Caco-2 (cell line): ENCODE results near the gene GNB5. TPM values are rescaled to one million over a fixed set of nuclear protein-coding genes. Genes with fewer than 3 reads are reported as not detected.

Source experiments
- BruUV-seq: library from RNA; stranded (reverse); fragments of 400-500 nt; replicated peaks from 2 replicates; lab custom pipeline; 2021; lab: Mats Ljungman, UMichigan
- CTCF ChIA-PET: fragments of 300-600 bp; sonication (Branson Sonifier 250); formaldehyde crosslinking; loops from one replicate; lab custom pipeline; 2022; ENCODE audit warnings: antibody characterized with exemption; lab: Charles Lee
- POLR2A ChIA-PET: fragments of 300-600 bp; sonication (Branson Sonifier 250); formaldehyde crosslinking; loops from one replicate; lab custom pipeline; 2022; ENCODE audit warnings: antibody characterized with exemption; lab: Charles Lee
- DNase-seq, 2 experiments: peaks; one replicate each; pipeline versions ENCODE4 v3.0.0 to v3.0.0-alpha.2; 2020 to 2022
- H3K27me3 ChIP-seq: replicated peaks from 2 replicates; pipeline ENCODE4 v1.6.0; 2011; ENCODE audit warnings: low read length; ENCODE audit not compliant: control insufficient read depth, insufficient read depth
- H3K36me3 ChIP-seq: 2 replicates; pipeline ENCODE4 v1.5.1; 2011; ENCODE audit warnings: low read length; ENCODE audit not compliant: control insufficient read depth, insufficient read depth
- H3K4me1 ChIP-seq: fragments of 250-450 bp; sonication (Bioruptor Pico); 2 replicates; pipeline ENCODE4 v1.5.1; 2020; ENCODE audit warnings: mild to moderate bottlenecking
- H3K4me3 ChIP-seq: 2 replicates; pipeline ENCODE4 v1.5.1; 2011; ENCODE audit warnings: low read depth, mild to moderate bottlenecking, control low read depth, low read length
- H3K9me3 ChIP-seq: fragments of 250-450 bp; sonication (Bioruptor Pico); 2 replicates; pipeline ENCODE4 v1.5.1; 2020; ENCODE audit warnings: mild to moderate bottlenecking, moderate library complexity
- H3K27ac Mint-ChIP-seq: one replicate; pipeline ENCODE4 v1.8.0; 2022; ENCODE audit warnings: mixed read lengths; ENCODE audit not compliant: unreplicated experiment
- H3K27me3 Mint-ChIP-seq: one replicate; pipeline ENCODE4 v1.8.0; 2022; ENCODE audit warnings: mixed read lengths; ENCODE audit not compliant: insufficient read depth, unreplicated experiment
- H3K36me3 Mint-ChIP-seq: one replicate; pipeline ENCODE4 v1.8.0; 2022; ENCODE audit warnings: mild to moderate bottlenecking, mixed read lengths; ENCODE audit not compliant: insufficient read depth, unreplicated experiment
- H3K4me1 Mint-ChIP-seq: one replicate; pipeline ENCODE4 v1.8.0; 2022; ENCODE audit warnings: low read depth, mixed read lengths; ENCODE audit not compliant: unreplicated experiment
- H3K4me3 Mint-ChIP-seq: one replicate; pipeline ENCODE4 v1.8.0; 2022; ENCODE audit warnings: mild to moderate bottlenecking, moderate library complexity, mixed read lengths; ENCODE audit not compliant: unreplicated experiment
- H3K9me3 Mint-ChIP-seq: one replicate; pipeline ENCODE4 v1.8.0; 2022; ENCODE audit warnings: mixed read lengths; ENCODE audit not compliant: unreplicated experiment
- CTCF ChIP-seq, 2 experiments: fragments of 200-600 bp in 1 of 2; IDR thresholded peaks; 1 replicate in 1 of 2; 2 replicates in 1 of 2; pipeline versions ENCODE4 v1.5.1 to v1.8.0; 2011 to 2022; ENCODE audit warnings: antibody characterized with exemption in 1 of 2, control low read depth in 1 of 2, inconsistent platforms in 1 of 2, low read depth in 1 of 2, low read length in 1 of 2, mild to moderate bottlenecking in 1 of 2, moderate library complexity in 1 of 2; ENCODE audit not compliant: insufficient read depth in 1 of 2, severe bottlenecking in 1 of 2, unreplicated experiment in 1 of 2
- intact Hi-C: fragments of 100-400 bp; cut with micrococcal nuclease; formaldehyde crosslinking; loops from one replicate; pipeline ENCODE4 v1.10.0; 2022; ENCODE audit not compliant: unreplicated experiment
- total RNA-seq: library from RNA; stranded (reverse); gene quantifications from 2 replicates; pipeline ENCODE4 v1.2.3, GENCODE V29; 2022

GNB5 gene
- total RNA-seq, 1 experiment from 2014 or later: 23.2 TPM

GRCh38 chr15:52208306-52208946 is 17.2 kb upstream of the GNB5 start:
- H3K36me3 ChIP-seq: peaks cover 2% of the 10 kb centered on the region
- no peaks in the 10 kb centered on the region for H3K9me3 ChIP-seq
- H3K4me1 ChIP-seq: no peaks in the 10 kb centered on the region
- intact Hi-C loops: loop anchor here (1.0 kb wide), 2 partner anchors 25 to 226 kb away; no protein-coding TSS in a partner anchor
- H3K27me3 ChIP-seq: no peaks in the 10 kb centered on the region
- H3K27me3 Mint-ChIP-seq: no peaks in the 10 kb centered on the region
- H3K4me3 Mint-ChIP-seq: no peak overlapping the region
- ChIA-PET CTCF (interaction anchor here (0.5 to 1.8 kb wide), 19 partner anchors 9 to 1160 kb away, joined by 3 to 45 read pairs (median 5); partner anchors contain the start of gene LEO1), POLR2A (no interaction called here)
- H3K4me3 ChIP-seq: no peak overlapping the region
- TF ChIP-seq CTCF (IDR thresholded peaks at IDR 0.05; ENCODE audit: insufficient read depth in 1 of 2, low read depth in 1 of 2, low read length in 1 of 2, severe bottlenecking in 1 of 2, unreplicated experiment in 1 of 2): peak; percentile 75 to 82
- no TSS peak for BruUV-seq
- no peak overlapping the region for H3K27ac Mint-ChIP-seq
- no peaks in the 10 kb centered on the region for H3K9me3 Mint-ChIP-seq
- peaks cover 47% of the 10 kb centered on the region for H3K36me3 Mint-ChIP-seq
- peak; percentile 76 to 83 for DNase-seq
- H3K4me1 Mint-ChIP-seq: no peaks in the 10 kb centered on the region

DNA sequence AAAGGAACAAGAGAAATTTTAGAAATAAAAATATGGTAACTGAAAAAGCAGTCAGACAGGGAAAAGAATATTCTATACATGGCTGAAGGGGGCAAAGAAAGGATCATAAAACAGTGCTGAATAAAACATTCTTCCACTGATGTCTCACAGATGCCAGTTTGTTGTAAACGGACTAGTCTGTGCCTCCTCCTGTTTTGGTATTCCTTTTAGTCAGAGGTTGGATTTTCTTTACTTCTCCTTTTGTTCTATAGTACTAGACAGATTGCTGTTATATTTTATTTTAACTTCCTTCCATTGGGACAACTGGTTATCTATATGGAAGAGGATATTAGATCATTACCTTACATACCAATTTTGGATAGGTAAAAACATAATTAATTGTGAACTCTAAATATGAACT is 16.0 kb upstream of the GNB5 start:
- Mint-ChIP-seq H3K4me1 (no peaks in the 10 kb centered on the region), H3K27ac (no peak overlapping the region), H3K9me3 (no peaks in the 10 kb centered on the region), H3K36me3 (peaks cover 37% of the 10 kb centered on the region), H3K27me3 (no peaks in the 10 kb centered on the region), H3K4me3 (no peak overlapping the region)
- CTCF ChIA-PET: no interaction called here
- H3K4me1 ChIP-seq: no peaks in the 10 kb centered on the region
- H3K4me3 ChIP-seq: no peak overlapping the region
- no peaks in the 10 kb centered on the region for H3K27me3 ChIP-seq
- intact Hi-C loops: no loop called here
- POLR2A ChIA-PET: no interaction called here
- no peaks in the 10 kb centered on the region for H3K9me3 ChIP-seq
- no peak for TF ChIP-seq CTCF (IDR thresholded peaks at IDR 0.05; ENCODE audit: insufficient read depth in 1 of 2, low read depth in 1 of 2, low read length in 1 of 2, severe bottlenecking in 1 of 2, unreplicated experiment in 1 of 2)
- peaks cover 2% of the 10 kb centered on the region for H3K36me3 ChIP-seq
- no peak for DNase-seq
- no TSS peak for BruUV-seq

DNA sequence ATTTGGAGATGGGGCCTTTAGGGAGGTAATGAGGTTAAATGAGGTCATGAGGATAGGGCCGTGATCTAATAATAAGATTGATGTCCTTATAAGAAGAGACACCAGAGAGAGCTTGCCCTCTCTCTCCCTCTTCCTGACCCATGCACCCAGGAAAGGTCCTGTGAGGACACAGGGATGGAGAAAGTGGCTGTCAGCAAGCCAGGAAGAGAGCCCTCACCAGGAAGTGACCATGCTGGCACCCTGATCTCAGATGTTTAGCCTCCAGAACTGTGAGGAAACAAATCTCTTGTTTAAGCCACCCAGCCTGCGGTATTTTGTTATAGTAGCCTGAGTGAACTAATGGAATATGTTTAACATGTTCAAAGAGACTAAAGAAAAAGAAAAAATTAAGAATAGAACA is 15.3 kb upstream of the GNB5 start:
- Mint-ChIP-seq H3K9me3 (no peaks in the 10 kb centered on the region), H3K4me1 (no peaks in the 10 kb centered on the region), H3K27me3 (no peaks in the 10 kb centered on the region), H3K36me3 (peaks cover 34% of the 10 kb centered on the region), H3K4me3 (no peak overlapping the region), H3K27ac (no peak overlapping the region)
- CTCF ChIA-PET: no interaction called here
- Histone ChIP-seq H3K27me3 (no peaks in the 10 kb centered on the region), H3K9me3 (no peaks in the 10 kb centered on the region), H3K4me3 (no peak overlapping the region), H3K36me3 (peaks cover 2% of the 10 kb centered on the region), H3K4me1 (no peaks in the 10 kb centered on the region)
- TF ChIP-seq CTCF (IDR thresholded peaks at IDR 0.05; ENCODE audit: insufficient read depth in 1 of 2, low read depth in 1 of 2, low read length in 1 of 2, severe bottlenecking in 1 of 2, unreplicated experiment in 1 of 2): no peak
- intact Hi-C loops: no loop called here
- no peak for DNase-seq
- POLR2A ChIA-PET: no interaction called here
- BruUV-seq: no TSS peak
